ENCODE data around the gene HGF.
"Not testable (repeated sequence)": the region's sequence is repeated elsewhere in the genome, so short reads cannot be mapped to it uniquely, and the experiment has no call there.

HGF gene

DNA sequence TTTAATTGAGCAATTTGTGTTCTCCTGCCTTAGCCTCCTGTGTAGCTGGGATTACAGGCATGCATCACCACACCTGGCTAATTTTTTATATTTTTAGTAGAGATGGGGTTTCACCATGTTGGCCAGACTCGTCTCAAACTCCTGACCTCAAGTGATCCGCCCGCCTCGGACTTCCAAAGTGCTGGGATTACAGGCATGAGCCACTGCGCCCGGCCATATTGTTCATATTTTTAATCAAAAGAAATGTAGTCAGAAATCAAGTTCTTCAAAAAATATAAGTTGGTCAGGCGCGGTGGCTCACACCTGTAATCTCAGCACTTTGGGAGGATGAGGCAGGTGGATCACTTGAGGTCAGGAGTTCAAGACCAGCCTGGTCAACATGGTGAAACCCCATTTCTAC lies 47.6 kb downstream of the HGF start:
- not testable (repeated sequence) for DNase-seq (ENCODE audit: low read depth in 1 of 2, low spot score in 1 of 2)

DNA sequence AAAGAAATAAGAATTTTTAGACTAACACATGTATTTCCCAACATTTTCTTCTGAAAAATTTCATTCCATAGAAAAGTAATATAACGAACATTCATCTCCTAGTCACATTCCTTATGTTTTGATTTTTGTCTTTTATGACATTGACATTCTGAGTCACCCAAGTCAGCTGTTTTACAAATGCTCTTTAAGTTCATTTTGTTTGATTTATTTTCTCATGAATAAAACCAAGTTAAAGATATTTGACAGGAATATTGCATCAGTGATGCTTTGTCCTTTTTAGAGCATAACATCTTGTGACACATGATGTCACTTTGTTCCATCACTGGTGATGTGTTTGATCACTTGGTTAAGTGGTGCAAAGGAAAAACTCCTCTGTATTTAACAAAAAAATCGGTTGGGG lies 48.4 kb downstream of the HGF start:
- no peak for DNase-seq (ENCODE audit: low read depth in 1 of 2, low spot score in 1 of 2)

DNA sequence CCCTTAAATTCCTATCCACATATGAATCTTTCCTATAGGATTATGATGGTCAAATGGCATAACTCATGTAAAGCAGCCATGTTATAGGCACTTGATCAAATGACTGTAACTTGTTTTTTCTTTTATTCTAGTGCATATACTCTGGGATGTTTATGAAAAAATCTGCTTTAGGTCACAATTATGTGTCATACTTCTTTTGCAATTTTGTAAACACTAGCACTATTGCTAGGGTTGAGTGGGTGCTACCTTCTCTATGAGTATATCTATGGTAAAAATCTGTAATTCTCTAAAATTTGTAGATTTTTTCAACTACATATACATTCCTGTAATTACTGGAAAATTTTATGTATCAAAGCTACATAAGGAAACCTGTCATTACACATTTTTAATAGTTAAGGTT lies 50.0 kb downstream of the HGF start:
- DNase-seq (ENCODE audit: low read depth in 1 of 2, low spot score in 1 of 2): no peak

DNA sequence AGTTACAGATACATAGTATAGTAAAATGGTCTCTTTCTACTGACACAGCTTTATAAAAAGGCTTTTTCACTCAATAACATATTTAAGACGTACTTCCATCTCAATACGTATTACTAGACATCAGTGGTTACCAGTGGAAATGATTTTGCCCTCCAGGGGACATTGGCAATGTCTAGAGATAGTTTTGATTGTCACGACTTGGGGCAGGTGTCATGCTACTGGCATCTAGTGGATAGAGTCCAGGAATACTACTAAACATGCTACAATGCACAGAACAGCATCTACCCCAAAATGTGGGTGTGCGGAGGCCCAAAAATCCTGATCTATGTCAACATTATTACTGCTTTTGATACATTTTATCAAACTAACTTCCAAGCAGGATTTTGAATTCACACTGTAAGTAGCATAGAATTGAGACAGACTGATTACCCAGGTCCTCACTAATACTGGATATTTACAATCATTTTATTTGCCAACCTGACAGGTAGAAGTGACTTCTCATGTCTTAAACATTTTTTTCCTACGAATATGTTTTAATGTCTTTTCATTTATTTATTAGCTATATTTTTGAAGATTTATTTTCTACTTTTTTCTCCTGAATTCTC lies 53.8 kb downstream of the HGF start:
- no peak for DNase-seq (ENCODE audit: low read depth in 1 of 2, low spot score in 1 of 2)

DNA sequence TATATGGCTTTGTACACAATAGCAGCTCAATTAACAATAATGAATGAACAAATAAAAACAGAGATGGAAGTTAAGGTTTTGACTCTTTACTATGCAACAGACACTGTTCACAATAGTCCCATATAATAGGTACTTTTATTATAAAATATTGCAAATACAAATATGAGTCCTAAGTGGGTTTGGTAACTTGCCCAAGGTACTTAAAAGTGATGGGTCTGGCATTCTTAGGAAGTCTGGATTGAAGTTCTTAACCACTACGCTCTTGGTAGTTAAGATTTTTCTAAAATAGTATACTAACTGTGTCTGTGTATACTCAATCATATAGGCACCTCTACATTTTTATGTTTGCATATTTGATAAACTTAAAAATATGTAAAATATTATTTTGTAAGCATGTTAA lies 55.5 kb downstream of the HGF start:
- no peak for DNase-seq (ENCODE audit: low read depth in 1 of 2, low spot score in 1 of 2)

DNA sequence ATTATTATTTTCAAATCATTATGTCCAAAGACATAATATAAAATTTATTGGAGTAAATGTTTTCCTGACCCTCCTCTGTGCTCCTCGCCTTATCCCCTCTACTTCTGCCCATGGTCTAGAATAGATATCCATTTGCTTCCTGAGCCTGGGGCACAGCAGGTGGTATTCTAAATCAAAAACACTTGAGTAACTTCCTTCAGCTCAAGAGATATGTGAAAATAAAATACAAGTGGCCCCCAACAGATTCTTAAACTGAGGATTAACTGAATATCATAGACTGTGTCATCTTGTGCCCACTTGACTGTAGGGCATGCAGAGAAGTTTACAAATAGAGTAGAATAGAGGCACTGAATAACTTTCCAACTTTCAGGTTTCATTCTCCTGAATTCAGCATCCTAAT lies 59.1 kb downstream of the HGF start:
- no peak for DNase-seq (ENCODE audit: low read depth in 1 of 2, low spot score in 1 of 2)

DNA sequence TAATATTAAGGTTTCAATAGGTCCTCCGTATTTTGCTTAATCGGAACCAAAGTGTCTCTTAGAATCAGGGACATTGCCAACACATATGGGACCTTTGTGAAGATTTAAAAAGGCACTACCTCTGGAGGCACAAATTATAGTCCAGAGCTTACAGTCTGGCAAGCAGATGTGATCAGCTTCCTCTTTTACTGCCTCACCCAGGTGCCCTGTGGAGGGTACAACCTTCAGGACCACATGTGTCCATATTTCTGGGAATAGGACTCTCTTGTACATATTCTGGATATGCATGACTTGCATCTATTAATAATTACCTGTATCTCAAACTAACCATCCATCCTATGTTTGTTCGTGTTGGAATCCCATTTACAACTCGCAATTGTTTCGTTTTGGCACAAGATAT lies 60.0 kb downstream of the HGF start:
- no peak for DNase-seq (ENCODE audit: low read depth in 1 of 2, low spot score in 1 of 2)

DNA sequence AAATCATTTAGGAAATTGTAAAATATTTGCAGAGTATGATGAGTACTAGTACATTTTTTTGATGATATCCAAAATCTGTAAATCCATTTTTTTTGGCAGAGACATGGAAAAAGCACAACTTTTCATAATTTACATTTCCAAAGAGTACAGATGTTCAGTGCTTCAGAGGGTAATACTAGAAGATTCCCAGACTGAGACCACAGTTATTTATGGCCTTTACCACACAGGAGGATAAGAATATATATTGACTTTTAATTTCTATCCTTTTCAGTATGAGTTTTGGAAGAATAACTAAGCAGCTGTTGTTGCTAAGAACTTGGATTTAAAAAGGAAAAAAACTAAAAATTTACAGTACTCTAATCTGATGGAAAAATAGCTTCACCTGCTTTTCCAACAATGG lies 61.9 kb downstream of the HGF start:
- no peak for DNase-seq (ENCODE audit: low read depth in 1 of 2, low spot score in 1 of 2)

DNA sequence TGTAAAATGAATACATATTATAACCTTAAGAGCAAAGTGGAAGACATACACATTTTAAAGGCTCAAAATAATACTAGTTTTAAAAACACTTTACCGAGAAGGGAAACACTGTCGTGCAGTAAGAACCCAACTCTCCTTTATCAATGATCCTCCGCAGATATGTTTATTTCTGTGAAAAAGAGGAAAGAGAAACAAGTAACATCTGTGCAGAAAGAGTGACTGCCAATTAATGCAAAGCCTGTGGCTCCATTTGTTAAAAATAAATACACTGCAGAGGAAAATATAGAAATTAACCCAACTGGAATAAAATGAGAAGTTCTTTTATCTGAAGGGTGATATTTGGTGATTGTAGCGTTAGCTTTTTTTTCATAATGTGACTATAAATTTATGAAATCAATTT lies 62.7 kb downstream of the HGF start:
- no peak for DNase-seq (ENCODE audit: low read depth in 1 of 2, low spot score in 1 of 2)

DNA sequence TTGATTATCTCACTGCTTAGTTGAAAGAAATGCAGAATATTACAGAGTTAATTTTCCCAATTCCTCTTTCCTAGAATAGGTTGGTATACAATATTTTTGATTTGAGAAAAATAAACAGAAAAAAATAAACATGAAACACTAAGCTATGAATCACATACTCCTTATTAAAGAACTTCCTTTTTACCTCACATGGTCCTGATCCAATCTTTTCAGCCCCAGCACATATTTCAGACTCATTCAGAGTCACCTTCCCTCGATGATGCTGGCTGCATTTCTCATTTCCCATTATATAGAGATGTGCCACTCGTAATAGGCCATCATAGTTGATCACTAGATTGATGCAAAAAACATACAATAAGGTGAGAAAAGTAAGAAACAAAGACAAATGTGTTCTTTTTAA lies 64.6 kb downstream of the HGF start:
- DNase-seq (ENCODE audit: low read depth in 1 of 2, low spot score in 1 of 2): no peak

DNA sequence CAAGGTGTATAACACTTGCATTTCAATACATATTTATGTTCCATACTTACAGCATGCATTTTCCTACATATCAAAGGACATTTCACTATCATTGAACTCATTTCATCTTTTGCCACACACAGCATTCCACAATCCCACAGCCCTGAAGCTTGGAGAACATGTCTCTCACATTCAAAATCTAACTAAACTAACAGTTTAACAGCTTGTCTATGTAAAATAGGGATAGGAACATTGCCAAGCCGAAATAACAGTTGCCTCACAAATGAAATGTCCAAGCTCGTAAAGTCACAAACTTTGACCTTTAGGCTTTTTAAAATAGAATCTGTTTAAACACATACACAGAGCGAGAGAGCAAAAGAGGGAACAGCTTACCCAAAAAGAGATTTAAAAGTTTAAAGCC lies 65.3 kb downstream of the HGF start:
- no peak for DNase-seq (ENCODE audit: low read depth in 1 of 2, low spot score in 1 of 2)

DNA sequence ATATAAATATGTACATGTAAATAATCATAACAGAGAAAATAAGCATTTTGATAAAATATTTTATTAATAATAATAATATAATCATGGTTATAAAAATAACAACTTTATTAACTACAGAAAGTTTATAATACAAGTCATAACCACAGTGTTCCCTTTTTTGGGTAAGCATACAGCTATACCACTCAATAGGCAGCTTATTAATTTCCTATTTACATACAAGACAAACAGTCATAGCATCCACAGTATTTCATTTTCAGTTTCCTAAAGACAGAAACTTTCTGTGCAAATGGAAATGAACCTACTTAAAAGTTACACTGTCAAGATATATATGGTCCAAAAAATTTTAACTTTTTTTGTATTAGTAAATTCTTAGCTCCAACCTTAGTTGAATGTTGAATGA lies 70.9 kb downstream of the HGF start:
- no peak for DNase-seq (ENCODE audit: low read depth in 1 of 2, low spot score in 1 of 2)

DNA sequence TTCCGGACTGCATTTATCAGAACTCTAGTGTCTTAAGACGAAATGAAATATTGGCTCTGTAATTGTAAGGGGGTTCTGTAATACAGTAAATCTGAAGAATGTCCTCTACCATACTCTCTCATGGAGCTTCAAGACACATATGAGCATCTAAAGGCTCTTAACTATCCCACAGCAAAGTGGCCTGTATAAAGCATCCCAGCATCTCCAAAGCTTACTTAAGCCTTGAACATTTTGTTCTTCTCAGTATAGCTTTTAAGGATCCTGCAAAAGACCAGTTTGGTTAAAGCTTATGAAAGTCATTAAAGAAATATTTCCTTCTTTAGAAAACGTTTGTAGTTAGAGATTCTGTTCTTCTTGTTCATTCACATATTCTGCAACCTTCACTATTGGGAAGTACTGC lies 75.1 kb downstream of the HGF start:
- DNase-seq (ENCODE audit: low read depth in 1 of 2, low spot score in 1 of 2): no peak

DNA sequence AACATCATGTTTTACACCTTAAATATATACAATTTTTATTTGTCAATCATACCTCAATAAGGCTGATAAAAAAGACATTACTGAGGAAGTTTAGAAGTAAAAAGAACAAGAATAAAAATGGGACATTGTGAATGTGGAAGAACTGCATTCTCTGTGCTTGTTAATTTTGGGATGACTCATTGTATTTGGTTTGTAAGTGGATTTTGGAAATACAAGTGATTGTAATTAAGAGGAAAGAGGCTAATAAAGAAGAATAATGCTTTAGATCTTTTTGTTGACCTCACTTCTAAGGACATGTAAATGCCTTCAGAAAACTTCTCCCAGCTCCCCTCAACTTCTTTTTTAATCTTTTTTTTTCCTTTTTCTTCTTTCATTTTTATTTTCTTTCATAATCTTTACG lies 76.0 kb downstream of the HGF start:
- DNase-seq (ENCODE audit: low read depth in 1 of 2, low spot score in 1 of 2): no peak

DNA sequence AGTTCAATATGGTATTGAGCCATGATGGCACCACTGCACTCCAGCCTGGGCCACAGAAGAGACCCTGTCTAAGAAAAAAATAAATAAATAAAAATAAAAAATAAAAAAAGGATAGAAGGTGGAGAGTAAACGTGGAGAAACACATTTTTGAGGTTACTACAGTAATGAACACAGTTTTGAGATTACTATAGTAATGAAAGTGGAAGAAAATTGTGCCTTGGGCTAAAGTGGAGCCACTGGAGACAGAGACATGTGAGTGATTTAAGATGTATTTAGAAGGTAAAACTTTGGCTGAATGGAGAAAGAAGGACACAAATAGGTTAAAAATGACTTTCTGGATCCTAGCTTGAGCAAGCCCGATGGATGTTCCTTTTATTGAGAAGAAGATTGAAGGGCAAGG lies 76.8 kb downstream of the HGF start:
- no peak for DNase-seq (ENCODE audit: low read depth in 1 of 2, low spot score in 1 of 2)

DNA sequence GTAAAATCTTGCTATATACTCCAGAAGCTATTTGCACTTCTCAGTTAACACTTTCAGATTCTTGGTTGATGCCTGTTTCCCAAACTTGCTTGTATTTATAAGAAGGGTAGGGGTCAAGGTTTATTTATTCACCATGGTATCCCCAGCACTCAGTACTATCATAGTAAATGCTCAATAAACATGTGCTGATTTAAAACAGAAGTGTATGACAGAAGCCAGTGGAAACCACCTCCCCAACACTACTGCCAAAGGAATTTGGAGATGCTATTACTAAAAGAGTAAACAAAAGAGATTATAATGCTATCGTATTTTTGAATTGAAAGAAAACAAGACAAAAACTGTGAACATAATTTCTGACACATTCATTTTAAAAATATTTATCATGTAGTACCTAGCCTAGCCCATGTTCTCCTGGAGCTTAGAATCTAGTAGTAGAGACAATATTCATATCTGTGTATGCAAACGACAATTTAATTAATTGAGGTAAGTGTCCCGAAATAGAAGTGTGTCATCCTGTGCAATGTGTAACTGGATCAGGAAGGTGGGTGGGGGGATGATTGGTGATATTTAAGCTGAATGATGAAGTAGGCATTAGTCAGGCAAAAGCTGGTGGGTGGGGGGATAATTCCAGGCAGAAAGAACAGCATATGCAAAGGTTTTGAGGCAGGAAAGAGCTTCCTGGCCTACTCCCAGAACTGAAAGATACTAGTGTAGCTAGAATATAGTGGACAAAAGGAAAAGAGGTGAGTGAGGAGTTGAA lies 77.5 kb downstream of the HGF start:
- DNase-seq (ENCODE audit: low read depth in 1 of 2, low spot score in 1 of 2): no peak

DNA sequence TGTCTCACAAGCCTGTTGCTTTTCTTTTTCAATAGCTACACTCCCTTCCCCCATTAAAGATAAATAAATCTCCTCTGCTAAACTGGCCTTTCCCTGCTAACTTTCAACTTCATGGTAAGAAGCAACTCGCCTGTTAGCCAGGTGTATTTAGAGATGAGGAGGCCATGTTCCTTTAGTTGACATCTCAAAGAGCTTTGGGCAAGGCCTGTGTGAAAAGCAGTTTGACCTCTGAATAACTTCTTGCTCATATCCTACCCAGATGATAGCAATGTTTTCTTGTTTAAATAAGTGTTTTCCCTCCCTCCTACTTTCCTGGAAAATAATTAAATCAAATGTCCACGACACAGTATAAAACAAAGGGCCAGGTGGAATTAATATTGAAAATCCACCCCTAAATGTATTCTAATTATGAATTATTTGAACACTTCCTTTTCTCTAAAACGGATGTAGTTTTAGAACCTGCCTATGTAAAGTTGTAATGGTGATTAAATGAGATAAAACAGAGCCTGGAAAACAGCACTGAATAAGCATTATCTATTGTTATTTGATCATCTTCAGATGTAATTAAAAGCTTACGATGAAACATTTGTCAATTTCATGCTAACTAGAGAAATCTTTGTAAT lies 78.5 kb downstream of the HGF start:
- DNase-seq (ENCODE audit: low read depth in 1 of 2, low spot score in 1 of 2): no peak

DNA sequence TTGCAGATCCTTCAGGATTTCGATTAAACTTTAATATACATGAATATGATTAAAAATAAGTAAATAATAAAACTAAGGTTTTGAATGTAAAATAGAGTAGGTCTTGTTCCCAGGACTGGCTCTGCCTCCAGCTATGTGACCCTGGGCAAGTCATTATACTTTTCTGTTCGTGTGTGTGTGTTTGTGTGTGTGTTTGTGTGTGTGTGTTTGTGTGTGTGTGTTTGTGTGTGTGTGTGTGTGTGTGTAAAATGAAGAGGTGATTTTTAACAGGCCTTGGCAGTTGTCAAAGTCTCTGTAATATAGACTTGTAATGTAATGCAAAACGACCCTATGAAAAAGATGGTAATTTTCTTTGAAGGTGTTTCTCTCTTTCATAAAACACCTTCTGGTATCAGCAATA lies 79.2 kb downstream of the HGF start:
- DNase-seq (ENCODE audit: low read depth in 1 of 2, low spot score in 1 of 2): no peak

DNA sequence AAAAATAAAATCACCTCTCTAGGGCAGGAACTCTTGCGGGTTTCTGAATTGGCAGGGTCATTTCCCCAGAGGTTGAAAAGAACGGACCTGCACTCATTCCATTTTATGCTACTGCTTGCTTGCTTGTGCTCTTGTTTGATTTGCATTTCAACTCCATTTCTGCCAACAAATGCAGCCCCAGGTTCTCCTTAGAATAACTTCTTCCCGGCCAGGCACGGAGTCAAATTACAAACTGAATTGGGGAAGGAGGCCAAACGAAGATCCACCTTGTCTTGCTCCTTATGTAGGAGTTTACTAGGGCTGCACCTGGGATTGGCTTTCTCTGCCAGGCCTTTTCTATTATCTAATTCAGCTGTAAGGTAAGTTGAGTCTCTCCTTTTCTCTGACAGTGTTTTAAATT lies 79.6 kb downstream of the HGF start:
- DNase-seq (ENCODE audit: low read depth in 1 of 2, low spot score in 1 of 2): no peak

DNA sequence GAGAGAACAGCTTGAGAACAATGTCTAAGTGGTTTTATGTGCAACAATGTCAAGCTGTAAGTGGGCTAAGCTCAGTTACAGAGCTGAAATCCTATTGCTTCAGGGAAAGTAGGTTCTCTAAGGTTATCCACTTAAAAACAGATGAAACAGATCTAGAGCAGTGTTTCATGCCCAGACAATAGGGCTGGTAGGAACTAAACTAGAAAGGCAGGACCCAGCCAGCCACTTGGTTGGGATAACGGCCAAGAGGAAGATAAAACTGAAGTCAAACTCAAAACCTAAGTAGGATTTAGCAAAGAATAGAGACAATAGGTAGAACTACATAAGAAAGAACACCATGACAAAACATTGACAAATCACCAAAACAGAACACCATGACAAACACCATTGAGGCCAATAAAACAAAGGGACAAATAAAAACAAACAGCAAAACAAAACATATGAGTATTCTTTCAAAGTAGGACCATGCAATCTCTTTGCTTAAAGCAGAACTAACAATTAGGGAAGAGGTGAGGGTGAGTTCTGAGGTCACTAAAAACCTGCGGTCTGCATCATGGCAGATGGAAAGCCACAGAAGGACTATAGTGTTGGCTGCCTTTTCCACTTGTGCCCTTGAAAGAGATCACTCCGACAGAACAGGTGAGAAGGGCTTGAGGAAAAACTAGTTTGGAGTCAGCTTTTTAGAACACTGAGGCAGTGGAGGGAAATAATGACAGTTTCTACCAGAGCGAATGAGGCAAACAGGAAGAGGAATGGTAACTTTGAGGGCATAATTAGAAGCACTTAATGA lies 81.0 kb downstream of the HGF start:
- DNase-seq (ENCODE audit: low read depth in 1 of 2, low spot score in 1 of 2): no peak

DNA sequence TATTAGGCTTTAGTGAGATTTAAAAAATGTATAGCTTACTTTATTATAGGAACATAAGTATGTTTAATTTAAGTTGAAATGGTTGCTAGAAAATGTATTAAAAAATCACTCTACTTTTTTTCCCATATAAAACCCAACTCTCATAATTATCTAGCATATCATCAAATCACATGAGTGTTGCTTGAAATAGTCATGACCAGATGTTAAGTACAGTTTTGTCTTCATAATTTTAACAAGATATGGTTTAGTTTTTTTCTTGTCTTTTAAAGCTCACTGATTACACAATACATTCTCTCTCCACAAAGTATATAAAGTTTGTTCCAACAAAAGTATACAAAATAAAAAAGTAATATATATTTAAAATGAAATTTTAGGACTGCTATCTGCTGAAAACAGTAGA lies 82.8 kb downstream of the HGF start:
- no peak for DNase-seq (ENCODE audit: low read depth in 1 of 2, low spot score in 1 of 2)

DNA sequence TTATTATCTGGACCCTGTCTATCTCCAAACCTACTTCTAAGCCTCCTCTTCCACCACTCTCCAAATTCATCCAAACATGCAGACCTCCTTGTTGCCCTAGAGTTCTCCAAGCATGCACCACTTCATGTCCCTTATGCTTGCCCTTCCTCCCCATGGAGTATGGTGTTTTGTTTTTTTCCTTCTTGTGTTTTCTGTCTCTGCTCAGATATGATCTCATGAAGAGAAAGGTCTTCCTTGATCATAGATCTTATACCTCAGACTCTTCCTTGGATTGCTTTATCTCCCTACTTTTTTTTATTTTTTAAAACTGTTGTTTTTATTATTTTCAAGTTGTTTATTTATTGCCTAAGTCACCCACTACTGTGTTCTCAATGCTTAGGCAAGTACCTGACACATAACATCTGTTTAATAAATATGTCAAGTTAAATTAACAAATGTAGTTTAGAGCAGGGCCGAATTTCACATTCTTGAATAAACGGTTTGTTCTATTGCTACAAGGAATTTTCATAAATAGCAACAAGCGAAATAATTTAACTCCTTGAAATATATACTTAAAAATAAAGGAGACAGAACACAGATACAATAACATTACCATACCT lies 84.5 kb downstream of the HGF start:
- no peak for DNase-seq (ENCODE audit: low read depth in 1 of 2, low spot score in 1 of 2)

Data from activated CD4-positive, alpha-beta T cell treated with anti-CD3 and anti-CD28 coated beads, Interleukin-2, amount 50 U/mL, for 24 hours (primary cell).